NCI-H2196 treated with DMSO at 0.1 percent for 48 hours (cell line): ENCODE measurements around the gene TMEM63C.

Experiments used
- DNase-seq: peaks from one replicate; lab custom pipeline; 2025; ENCODE audit not compliant: unreplicated experiment; lab: John Stamatoyannopoulos, UW

TMEM63C gene, protein sequence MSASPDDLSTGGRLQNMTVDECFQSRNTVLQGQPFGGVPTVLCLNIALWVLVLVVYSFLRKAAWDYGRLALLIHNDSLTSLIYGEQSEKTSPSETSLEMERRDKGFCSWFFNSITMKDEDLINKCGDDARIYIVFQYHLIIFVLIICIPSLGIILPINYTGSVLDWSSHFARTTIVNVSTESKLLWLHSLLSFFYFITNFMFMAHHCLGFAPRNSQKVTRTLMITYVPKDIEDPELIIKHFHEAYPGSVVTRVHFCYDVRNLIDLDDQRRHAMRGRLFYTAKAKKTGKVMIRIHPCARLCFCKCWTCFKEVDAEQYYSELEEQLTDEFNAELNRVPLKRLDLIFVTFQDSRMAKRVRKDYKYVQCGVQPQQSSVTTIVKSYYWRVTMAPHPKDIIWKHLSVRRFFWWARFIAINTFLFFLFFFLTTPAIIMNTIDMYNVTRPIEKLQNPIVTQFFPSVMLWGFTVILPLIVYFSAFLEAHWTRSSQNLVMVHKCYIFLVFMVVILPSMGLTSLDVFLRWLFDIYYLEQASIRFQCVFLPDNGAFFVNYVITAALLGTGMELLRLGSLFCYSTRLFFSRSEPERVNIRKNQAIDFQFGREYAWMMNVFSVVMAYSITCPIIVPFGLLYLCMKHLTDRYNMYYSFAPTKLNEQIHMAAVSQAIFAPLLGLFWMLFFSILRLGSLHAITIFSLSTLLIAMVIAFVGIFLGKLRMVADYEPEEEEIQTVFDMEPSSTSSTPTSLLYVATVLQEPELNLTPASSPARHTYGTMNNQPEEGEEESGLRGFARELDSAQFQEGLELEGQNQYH

DNA sequence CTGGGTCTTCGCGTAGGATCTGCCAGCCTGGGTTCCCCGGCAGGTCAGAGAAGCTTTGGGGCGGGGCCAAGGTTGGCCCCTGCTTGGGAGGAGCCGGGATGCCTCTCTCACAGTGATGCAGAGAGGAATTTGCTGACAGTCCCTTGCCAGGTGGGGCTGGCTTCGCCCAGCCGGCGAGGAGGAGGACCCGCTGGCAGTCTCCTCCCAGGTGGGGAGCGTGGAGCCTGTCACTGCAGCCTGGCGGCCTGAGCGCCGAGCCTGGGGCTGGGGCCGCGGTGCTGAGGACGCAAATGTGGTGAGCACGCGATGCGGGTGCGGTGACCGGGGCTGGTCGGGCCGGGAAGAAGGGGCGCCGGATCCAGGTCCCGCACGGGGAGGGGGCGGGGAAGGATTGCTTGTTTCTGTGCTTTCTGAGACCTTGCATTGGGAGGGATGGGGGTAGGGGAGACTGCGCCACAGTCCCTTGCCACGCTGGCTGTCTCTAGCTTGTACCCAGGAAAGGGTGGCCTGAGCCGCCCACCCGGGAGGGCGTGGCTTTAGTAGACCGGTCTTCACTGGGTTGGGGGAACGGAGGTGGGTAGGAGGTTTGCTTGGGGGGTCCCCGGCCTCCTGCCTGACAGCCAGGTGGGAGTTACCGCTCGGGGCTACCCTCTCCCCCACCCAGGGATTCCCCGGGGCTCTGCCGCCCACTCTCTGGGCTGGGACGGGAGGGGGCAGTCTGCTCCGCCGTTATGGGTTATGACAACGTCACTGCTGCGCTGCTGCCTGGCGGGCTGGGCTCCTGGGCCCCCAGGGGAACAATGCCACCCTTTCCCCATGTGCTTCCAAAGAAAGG, at the start of gene TMEM63C:
Gene TMEM63C (plus strand): TSS at position 196 of the 835 bp plus-strand sequence. CDS start 37,016 bp downstream, outside the sequence.
- peak; percentile 96 for DNase-seq

DNA sequence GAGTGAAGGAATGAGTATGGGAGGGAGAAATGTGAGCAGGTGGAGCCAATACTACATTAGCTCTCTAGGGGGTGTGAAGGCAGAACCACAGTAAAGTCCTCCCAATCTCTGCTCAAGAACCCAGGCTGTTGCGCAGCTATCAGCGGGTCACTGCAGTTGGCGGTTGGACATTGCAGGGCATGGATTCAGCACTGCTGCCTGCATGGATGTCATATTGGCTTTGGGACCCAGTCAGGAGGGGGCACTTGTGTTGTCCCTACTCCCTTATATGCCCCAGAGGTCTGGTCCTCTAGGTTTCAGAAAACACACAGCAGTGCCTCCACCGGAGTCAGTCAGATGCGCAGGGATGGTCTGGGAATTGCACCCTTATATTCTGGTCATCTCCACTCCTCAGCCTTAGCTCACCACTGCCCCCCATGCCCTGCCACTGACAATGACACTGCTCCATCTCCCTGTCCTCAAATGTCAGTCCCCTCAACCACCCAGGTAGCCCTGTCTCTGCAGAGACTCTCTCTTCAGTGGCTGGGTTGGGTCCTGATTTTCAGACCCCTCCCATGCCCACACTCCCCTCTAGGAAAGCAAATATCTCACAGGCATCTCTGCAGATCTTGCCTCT, 49.6 kb upstream of the TMEM63C start:
- no peak for DNase-seq

DNA sequence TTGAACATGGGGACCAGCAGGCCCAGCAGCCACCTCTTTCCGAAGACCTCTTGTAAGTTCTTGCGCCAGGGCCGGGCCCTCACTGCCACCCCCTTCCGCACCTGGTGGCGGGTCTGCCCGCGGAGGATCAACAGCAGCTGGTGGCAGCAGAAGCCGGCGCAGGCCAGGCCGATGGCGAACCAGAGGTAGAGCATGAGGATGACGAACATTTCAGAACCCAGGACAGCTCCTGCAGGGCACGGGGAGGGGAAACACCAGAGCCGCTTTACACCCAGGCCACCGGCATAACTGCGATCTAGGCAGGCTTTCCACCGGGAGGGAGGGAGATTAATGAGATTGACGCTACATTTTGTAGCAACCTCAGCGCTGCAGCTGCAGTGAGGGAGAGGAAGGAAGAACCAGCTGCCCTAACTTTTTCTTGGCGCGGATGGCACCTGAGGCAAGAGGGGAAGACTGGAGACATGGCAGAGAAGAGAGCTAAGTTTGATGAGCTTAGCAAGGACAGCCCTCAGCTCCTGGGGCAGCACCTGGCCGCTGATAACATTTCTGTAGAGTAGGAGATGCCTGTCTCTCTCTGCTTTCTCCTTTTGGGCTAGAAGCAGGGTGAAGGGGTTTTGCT, 47.8 kb upstream of the TMEM63C start:
- no peak for DNase-seq

DNA sequence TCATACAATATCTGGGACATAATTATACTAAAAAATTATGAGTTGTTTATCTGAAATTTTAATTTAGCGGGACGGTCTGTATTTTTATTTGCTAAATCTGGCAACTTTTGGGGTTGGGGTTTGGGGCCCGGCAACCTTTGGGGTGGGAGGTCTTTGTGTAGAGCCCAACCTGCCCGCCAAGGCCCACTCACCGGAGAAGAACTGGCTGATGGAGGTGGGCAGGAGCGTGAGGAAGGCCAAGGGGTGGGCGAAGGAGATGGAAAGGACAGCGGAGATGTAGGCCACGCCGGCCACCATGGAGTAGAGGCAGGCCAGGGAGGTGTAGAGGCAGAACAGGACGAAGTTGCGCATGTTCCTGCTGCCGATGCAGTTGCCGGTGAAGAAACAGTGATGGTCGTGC, 42.6 kb upstream of the TMEM63C start:
- no peak for DNase-seq

DNA sequence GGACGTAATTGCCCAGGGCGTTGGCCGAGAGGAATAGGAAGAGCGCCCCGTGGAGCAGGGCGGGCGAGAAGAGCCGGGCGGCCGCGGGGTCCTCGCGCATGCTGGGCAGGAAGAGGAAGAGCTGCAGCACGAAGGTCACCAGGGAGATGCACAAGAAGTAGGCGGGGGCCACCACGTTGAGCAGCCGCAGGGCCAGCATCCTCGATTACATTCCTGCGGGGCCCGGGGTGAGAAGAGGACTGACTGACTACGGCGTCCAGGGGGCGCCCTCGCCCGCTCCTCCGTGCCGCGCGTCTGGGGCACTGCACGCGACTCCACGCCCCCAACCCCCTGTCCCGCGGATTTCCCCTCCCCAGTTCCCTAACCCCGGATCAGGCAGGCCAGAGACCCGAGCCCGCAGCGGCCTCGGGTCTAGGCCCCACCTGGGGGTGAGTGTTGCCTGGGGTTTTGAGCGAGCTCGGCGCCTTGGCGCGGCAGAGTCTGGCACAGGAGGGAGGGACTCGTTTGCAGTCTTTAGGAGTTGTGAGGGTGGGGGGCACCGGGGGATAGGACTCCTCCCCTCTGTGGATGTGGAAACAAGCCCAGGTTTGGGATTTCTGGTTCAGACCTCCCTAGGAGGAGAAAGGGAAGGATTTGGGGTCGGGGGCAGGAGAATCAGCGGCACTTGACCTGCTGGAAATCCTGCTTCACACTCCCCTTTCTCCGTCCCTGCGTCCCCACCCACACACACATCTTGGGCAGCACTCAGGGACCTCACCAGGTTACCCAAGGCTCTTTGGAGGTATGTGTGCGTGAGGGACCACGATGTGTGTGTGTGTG, 41.8 kb upstream of the TMEM63C start:
- peak; percentile 33 for DNase-seq

DNA sequence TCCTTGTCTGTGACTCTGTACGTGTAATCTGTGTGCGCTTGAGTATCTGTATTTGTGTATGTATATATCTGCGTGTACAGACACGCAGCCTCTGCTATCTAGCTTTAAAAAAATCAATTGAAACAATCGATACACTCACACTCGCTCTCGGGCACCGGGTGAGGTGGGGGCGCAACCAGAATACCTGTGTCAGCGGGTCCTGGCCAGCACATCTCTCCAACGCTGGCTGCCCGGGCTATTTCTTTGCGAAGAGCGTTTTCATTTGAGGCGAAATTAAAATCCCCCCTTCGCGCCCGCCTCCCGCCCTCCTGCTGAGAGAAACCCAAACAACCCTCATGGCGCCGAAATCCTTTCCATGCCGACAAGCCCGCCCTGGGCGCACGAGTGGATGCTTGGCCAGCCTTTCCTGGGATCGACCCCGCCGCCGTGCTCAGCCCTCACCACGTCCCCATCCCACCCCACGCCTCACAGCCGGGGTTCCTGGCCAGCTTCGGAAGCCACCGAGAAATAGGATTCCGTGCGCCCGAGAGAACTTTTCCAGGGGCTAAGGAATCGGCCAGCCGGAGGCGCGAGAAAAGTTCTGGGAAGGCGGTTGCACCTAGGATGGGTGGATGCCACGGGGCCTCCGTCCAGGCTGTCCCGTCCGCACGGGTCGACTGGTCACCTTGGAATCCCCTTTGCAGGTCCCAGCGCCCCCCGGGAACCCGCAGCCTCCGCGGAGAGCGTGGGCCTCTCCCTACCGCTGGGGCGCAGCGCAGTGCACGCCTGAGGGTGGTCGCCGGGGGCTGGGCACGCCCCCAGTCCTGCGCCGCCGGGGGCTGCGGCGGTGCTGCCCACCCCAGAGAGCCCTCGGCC, 41.0 kb upstream of the TMEM63C start:
- no peak for DNase-seq

DNA sequence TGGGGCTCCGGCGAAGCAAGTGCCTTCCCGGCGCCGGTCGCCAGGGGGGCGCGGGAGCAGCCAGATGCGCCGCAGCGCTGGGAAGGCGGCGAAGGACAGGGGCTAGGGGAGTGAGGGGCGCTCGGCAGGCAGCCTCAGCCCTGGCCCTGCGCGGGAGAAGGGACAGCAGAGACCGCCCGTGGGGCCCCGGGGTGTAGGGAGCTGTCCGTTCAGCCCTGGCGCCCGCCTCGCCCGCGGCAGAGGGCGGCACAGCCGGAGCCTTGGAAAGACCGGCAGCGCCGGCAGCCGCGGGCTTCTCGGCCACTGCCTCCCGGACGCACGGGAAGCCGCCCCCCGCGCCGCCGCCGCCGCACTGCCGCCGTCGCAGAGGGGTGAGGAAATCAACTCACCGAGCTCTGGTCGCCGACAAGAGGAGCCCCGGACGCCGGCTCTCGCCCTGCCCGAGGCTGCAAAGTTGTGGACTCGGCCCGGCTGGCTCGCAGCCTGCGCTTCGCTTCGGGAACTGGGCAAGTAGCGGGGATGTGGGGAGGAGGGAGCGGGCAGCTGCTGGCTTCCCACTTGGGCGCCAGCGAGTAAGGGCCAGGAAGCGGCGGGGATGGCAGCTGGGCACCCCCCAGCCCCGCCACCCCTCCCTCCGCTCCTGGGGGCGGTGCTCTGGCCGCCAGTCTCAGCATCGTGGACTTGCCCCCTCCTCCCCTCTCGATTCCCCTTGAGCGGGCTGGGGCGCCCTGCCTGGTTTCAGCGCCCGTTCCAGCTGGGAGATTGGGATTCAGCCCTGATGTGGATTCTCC, 40.2 kb upstream of the TMEM63C start, which contains the start of gene ZDHHC22:
Gene ZDHHC22 (minus strand): TSS at position 578 of the 791 bp plus-strand sequence. CDS start 2,053 bp downstream, outside the sequence.
- DNase-seq: peak; percentile 60

DNA sequence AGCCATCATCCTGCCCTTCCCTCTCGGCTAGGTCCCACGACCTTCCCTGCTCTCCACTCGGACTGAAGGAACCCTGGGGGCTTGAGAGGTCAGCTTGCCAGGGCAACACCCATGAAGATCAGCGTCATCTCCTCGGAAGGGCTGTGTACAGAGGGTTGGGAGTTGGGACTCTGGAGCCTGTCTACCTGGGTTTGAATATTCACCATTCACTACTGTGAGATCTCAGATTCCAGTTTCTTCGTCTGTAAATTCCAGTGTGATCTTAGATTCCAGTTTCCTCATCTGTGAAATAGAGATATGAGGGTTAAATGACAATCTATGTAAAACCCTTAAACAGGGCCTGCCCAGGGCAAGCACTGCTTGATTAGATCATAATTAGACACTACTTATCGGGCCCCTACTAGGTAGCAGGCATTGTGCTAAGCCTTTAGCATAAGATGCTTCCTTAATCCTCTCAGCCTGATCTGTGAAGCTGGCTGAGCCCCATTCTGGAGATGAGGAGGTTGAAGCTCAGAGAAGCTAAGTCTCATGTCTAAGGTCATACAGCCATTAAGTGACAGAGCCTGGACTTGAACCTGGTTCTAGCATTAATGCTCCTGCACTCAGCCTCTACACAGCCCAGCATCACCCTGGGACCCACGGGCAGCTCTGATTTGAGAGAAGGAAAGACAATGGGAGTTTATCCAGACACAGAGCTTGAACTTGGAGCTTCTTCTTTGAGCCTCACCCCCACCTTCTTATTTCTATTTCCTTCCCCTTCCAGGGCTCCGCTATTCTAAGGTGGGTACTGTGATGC, 39.4 kb upstream of the TMEM63C start:
- no peak for DNase-seq

DNA sequence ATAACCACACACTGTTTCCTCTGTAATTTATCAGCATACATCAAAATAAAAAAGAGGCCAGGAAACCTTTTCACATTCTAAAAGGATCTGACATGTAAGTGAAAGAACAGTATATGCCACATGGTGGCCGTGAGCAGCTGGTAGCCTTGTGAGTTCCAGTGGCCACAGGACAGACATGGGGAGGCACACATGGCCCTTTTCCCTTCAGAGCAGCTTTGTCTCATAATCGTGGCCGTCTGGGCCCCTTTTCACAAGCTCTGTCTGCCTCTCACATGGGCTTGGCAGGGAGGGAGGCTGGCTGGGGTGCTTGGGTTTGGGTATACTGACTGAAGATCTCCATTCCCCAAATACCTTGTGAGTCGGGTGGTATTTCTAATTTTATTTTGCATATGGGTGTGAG, 38.5 kb upstream of the TMEM63C start:
- no peak for DNase-seq

DNA sequence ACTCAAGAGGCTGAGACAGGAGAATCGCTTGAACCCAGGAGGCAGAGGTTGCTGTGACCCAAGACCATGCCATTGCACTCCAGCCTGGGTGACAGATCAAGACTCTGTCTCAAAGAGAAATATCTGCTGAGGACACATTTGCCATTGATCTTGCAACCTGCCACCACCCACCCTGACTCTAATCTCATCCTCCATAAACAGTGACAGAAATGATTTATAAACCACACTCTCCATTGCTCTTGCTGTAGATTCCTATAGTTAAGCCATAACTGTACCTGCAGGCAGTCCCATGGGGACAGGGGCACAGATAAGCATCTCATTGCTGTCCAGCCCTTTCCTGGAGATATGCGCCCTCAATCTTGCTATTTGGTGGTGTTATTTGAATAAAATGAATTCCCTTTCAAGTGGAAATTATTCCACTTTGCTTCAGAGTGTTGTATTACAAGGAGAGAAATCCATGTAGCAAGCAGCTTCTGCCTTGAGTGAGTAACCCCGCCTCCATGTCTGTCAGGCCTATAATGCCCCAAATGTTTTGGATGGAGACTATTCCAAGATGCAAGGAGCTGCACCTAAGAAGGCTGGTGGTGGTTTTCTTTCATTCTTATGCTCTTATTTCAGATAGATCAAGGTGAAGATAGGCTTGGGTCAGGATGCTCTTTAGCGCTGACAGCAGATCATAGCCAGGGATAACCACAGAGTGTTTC, 37.0 kb upstream of the TMEM63C start:
- no peak for DNase-seq

DNA sequence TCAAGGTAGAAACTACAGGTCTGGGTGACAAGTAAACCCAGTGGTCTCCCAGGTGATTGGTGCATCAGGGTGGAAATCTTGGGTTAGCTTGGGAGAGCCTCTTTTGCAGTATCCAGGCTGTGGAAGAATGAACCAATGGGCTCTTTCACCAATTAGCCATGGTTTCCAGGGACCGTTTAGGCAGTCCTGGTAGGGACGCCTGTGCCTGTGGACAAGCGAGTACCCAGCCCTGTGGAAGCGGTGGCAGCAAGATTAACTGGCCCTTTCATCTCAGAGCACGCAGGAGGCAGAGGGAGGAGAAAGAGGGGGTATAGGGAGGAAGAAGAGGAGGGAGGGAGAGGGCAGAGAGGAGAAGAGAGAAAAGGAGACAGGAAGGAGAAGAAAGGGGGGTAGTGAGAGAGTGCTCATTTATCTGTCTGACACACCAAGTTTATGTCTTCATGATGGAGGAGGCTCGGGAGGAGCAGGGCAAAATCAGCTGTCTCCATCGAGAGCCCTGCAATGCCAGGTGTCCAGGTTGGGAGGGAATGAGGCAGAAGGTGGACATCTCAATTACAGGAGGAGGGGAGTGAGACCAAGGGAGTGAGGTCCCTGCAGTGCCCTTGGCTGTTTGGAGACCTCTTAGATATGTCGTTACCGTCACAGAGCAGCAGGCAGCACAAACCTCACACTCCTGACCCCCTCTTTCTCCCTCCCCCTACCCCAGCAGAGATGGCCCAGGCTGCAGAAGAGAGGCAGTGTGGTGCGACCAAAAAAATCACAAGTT, 35.4 kb upstream of the TMEM63C start:
- no peak for DNase-seq

DNA sequence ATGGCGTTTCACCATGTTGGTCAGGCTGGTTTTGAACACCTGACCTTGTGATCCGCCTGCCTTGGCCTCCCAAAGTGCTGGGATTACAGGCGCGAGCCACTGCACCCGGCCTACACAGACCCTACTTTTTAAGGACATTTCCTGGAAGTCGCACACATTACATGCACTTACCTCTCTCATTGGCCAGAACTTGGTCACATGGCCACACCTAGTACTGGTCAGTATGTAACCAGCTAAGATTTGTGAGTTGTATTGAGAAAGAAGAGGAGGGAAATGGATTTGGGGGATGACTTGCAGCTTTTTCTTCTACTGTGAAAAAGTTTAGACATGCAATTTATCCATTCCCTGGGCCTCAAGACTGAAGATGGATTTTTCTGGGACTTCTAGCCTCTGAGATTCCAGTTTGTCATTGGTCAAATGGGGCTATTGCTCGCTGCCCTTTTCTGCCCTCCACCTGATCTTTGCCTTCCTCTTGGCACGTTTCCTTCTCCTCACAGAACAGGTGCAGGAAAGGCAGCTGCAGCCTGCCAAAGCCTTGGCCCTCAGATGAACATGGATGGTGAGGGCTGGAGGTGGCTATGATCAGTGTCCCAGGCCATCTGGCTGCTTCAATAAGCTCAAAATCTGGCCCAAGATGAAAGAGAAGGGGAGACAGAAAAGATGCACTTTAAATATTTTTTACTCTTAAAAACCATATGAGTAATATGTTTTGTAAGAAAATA, 32.9 kb upstream of the TMEM63C start:
- DNase-seq: peak; percentile 87

DNA sequence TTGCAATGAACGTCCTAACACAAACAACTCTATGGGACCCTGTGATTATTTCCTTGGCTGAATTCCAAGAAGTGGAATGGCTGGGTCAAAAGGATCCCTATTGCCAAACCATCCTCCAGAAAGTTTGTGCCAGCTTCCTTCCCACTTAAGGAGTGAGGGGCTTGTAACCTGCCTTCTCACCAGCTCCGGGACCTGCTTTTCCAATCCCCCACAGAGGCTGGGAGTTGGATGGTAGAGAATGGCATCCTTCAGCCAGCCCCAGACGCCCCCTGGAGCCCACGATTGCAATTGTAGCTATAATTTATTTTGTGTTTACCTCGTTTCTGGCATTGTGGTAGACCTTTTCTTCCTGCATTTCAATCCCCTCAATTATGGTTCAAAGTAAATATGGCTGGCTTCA, 30.4 kb upstream of the TMEM63C start:
- DNase-seq: no peak

DNA sequence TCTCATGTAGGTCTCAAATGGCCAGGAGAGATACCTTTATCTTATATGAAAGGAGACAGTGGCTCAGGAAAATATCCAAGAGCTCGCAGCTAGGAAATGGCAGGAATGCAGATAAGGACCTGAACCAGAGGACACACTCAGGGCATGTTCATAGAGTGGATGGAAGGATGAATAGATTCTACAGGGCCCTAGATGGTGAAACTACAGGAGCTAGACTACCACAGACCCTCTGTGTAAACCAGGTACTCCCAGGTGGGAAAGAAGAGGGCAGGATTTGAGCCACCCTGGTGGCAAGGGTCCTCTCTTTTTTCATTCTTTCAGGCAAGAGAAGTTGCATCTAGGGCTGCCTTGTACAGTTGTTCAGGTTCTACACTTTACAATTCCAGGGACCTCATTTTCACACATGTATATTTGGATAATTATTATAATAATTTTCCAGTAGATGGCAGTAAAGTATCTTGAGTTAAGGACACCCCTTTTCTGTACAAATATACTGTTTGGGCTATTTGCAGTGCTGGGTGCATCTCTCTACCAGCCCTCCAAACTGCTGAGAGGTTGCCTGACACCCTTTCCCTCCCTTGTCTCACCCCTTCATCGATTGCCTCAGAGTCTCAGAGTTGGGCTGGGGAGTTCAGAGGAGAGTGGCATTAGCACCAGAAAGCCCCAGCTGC, 29.5 kb upstream of the TMEM63C start:
- DNase-seq: peak; percentile 60
